WERI-Rb-1 (cell line): ENCODE data around the gene TMEM204.

Experiments used
- DNase-seq: peaks from one replicate; pipeline ENCODE4 v3.0.0-alpha.2; 2020
- H3K27ac ChIP-seq: fragments of 250-450 bp; sonication (Bioruptor Pico); 2 replicates; pipeline ENCODE4 v1.5.1; 2020; ENCODE audit warnings: mild to moderate bottlenecking, moderate library complexity
- H3K27me3 ChIP-seq: fragments of 250-450 bp; sonication (Bioruptor Pico); 2 replicates; pipeline ENCODE4 v1.5.1; 2021; ENCODE audit warnings: mild to moderate bottlenecking, low read depth, moderate library complexity; ENCODE audit not compliant: insufficient read depth, severe bottlenecking
- H3K36me3 ChIP-seq: fragments of 250-450 bp; sonication (Bioruptor Pico); 2 replicates; pipeline ENCODE4 v1.5.1; 2020; ENCODE audit warnings: mild to moderate bottlenecking, moderate library complexity
- H3K4me3 ChIP-seq: 2 replicates; pipeline ENCODE4 v1.5.1; 2011; ENCODE audit warnings: low read depth, mild to moderate bottlenecking, control low read depth, low read length
- H3K9me3 ChIP-seq: fragments of 250-450 bp; sonication (Bioruptor Pico); 2 replicates; pipeline ENCODE4 v1.5.1; 2021; ENCODE audit warnings: mild to moderate bottlenecking, moderate library complexity; ENCODE audit not compliant: severe bottlenecking
- TF ChIP-seq, protein P1 (sequence below): IDR thresholded peaks from 2 replicates; pipeline ENCODE4 v1.5.1; 2011; ENCODE audit warnings: low read depth, mild to moderate bottlenecking, control low read depth, inconsistent platforms, low read length

Gene TMEM204

DNA sequence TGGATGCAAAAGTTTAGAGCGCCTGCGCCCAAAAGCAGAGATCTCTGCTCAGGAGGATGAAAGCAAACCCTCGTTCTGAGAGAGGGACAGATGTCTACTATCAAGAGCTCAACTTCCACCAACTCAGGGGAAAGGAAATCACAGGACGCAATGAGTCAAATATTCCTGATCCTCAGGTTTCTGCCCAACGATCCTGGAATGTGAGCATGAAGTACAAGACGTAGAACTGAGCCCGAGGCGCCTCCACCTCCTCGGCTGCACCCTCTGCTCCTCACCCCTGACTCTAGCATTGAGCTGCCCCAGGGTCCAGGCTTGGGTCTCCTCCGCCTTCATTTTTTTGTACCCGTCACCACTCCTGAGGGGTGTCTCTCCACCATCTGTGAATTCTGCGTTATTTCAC is 63.0 kb downstream of the TMEM204 start:
- H3K27ac ChIP-seq, result no peak overlapping the region
- TF ChIP-seq, protein P1, sequence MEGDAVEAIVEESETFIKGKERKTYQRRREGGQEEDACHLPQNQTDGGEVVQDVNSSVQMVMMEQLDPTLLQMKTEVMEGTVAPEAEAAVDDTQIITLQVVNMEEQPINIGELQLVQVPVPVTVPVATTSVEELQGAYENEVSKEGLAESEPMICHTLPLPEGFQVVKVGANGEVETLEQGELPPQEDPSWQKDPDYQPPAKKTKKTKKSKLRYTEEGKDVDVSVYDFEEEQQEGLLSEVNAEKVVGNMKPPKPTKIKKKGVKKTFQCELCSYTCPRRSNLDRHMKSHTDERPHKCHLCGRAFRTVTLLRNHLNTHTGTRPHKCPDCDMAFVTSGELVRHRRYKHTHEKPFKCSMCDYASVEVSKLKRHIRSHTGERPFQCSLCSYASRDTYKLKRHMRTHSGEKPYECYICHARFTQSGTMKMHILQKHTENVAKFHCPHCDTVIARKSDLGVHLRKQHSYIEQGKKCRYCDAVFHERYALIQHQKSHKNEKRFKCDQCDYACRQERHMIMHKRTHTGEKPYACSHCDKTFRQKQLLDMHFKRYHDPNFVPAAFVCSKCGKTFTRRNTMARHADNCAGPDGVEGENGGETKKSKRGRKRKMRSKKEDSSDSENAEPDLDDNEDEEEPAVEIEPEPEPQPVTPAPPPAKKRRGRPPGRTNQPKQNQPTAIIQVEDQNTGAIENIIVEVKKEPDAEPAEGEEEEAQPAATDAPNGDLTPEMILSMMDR, result no peak

DNA sequence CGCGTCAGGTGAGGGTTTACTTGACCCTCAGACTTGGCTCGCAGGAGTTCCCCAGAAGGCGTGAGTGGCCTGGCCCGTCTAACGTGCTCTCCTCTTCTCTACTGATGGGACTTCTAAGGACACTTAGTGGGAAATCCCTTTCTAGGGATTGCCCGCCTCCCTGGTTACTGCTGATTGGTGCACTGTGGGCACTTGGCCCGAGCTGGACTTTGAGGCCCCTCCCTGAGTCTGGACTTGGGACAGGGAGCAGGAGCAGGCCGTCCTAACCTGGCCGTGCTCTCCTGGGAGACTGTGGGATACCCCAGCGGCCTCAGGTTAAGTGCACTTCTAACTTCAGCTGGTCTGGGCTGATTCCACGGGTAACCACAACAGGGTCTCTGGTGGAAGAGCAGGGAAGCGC is 63.7 kb downstream of the TMEM204 start:
- TF ChIP-seq, protein P1, result no peak
- Histone ChIP-seq H3K4me3 (no peak overlapping the region), H3K27me3 (no peaks in the 10 kb centered on the region), H3K36me3 (peaks cover 24% of the 10 kb centered on the region), H3K9me3 (no peaks in the 10 kb centered on the region), H3K27ac (no peak overlapping the region)
- no peak for DNase-seq

More for the DNA sequence above, 63.0 kb downstream of the TMEM204 start:
- Histone ChIP-seq H3K36me3 (peaks cover 26% of the 10 kb centered on the region), H3K9me3 (no peaks in the 10 kb centered on the region), H3K27me3 (no peaks in the 10 kb centered on the region), H3K4me3 (no peak overlapping the region)
- DNase-seq, result no peak

DNA sequence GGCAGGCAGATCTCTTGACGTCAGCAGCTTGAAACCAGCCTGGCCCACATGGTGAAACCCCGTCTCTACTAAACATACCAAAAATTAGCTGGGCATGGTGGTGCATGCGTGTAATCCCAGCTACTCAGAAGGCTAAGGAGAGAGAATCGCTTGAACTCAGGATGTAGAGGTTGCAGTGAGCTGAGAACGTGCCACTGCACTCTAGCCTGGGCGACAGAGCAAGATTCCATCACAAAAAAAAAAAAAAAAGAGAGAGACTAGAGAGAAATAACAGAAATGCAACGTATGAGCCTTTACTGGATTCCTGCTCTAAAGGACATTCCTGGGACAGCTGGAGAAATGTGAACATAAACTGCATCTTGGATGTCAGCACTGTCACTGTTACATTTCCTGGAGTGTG is 67.6 kb downstream of the TMEM204 start:
- H3K9me3 ChIP-seq, result no peaks in the 10 kb centered on the region
- H3K36me3 ChIP-seq, result peaks cover 31% of the 10 kb centered on the region
- no peak overlapping the region; the same call in 1 of the 2 replicates for H3K27ac ChIP-seq
- no peaks in the 10 kb centered on the region for H3K27me3 ChIP-seq
- H3K4me3 ChIP-seq, result no peak overlapping the region
- no peak for DNase-seq
- TF ChIP-seq, protein P1, result no peak

DNA sequence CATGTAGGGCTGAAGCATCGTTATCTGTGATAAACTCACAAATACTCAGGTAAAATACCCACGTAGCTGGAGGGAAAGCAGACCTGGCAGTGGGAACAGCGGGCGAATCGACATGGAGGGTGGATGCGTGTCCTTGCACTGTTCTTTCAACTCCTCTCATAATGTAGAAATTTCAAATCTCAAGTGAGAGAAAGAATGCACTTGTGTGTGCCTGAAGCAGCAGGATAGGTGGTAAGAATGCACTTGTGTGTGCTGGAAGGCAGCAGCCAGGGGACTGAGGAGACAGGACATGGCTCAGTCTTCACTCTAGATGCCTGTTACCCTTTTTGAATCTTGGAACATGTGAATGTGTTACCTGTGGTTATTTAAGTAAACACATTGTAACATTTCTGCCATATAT is 68.0 kb downstream of the TMEM204 start:
- no peak for DNase-seq
- TF ChIP-seq, protein P1, result no peak
- Histone ChIP-seq H3K27me3 (no peaks in the 10 kb centered on the region), H3K9me3 (no peaks in the 10 kb centered on the region), H3K4me3 (no peak overlapping the region), H3K27ac (no peak overlapping the region), H3K36me3 (peaks cover 36% of the 10 kb centered on the region)

DNA sequence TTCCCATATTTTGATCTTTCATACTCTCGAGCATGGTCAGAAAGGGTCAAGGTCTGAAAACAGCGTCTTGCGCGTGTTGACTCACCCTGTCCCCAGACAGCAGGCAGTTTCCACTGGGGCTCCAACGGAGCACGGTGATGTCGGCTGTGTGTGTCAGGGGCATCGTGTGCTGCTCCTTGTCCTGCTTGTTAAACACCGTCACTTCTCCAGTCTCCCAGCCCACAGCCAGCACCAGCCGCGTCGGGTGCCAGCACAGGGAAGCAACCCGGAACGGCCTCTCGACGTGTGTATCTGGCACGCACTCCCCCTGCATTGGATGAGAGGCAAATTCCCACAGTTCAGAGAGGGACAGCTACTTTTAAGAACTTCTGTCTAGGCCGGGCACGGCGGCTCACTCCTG is 68.8 kb downstream of the TMEM204 start:
- no peaks in the 10 kb centered on the region for H3K9me3 ChIP-seq
- no peaks in the 10 kb centered on the region for H3K27me3 ChIP-seq
- peaks cover 35% of the 10 kb centered on the region for H3K36me3 ChIP-seq
- TF ChIP-seq, protein P1, result no peak
- H3K4me3 ChIP-seq, result no peak overlapping the region
- no peak overlapping the region for H3K27ac ChIP-seq
- no peak for DNase-seq
